ENCODE data around the gene RFTN1.
"Not testable (repeated sequence)": the region's sequence is repeated elsewhere in the genome, so short reads cannot be mapped to it uniquely, and the experiment has no call there.

The RFTN1 gene

GRCh38 chr3:16507578-16508242 lies 5.8 kb downstream of the RFTN1 start:
- no peak for DNase-seq (ENCODE audit: low read depth in 2 of 2)

GRCh38 chr3:16506884-16507577 lies 6.5 kb downstream of the RFTN1 start:
- DNase-seq (ENCODE audit: low read depth in 2 of 2), result no peak

- no peak for DNase-seq (ENCODE audit: low read depth in 2 of 2)
Observed at GRCh38 chr3:16506451-16506850, 7.0 kb downstream of the RFTN1 start.

GRCh38 chr3:16504692-16505091 lies 8.8 kb downstream of the RFTN1 start:
- no peak for DNase-seq (ENCODE audit: low read depth in 2 of 2)

GRCh38 chr3:16504242-16504641 lies 9.3 kb downstream of the RFTN1 start:
- no peak for DNase-seq (ENCODE audit: low read depth in 2 of 2)

- DNase-seq (ENCODE audit: low read depth in 2 of 2), result no peak
Observed at GRCh38 chr3:16503191-16503776, 10.2 kb downstream of the RFTN1 start.

GRCh38 chr3:16502347-16502908 lies 11.1 kb downstream of the RFTN1 start:
- DNase-seq (ENCODE audit: low read depth in 2 of 2), result no peak

- DNase-seq (ENCODE audit: low read depth in 2 of 2), result no peak
Observed at GRCh38 chr3:16501376-16501775, 12.1 kb downstream of the RFTN1 start.

GRCh38 chr3:16500911-16501310 lies 12.6 kb downstream of the RFTN1 start:
- DNase-seq (ENCODE audit: low read depth in 2 of 2), result no peak

GRCh38 chr3:16500093-16500492 lies 13.4 kb downstream of the RFTN1 start:
- no peak for DNase-seq (ENCODE audit: low read depth in 2 of 2)

GRCh38 chr3:16499351-16499750 lies 14.1 kb downstream of the RFTN1 start:
- no peak for DNase-seq (ENCODE audit: low read depth in 2 of 2)

GRCh38 chr3:16498130-16498890 lies 15.2 kb downstream of the RFTN1 start:
- DNase-seq (ENCODE audit: low read depth in 2 of 2), result no peak

- no peak for DNase-seq (ENCODE audit: low read depth in 2 of 2)
Observed at GRCh38 chr3:16496408-16497222, 16.9 kb downstream of the RFTN1 start.

- no peak for DNase-seq (ENCODE audit: low read depth in 2 of 2)
Observed at GRCh38 chr3:16496008-16496407, 17.5 kb downstream of the RFTN1 start.

- DNase-seq (ENCODE audit: low read depth in 2 of 2), result no peak
Observed at GRCh38 chr3:16494814-16495431, 18.6 kb downstream of the RFTN1 start.

- no peak for DNase-seq (ENCODE audit: low read depth in 2 of 2)
Observed at GRCh38 chr3:16494094-16494493, 19.4 kb downstream of the RFTN1 start.

GRCh38 chr3:16490062-16490619 lies 23.4 kb downstream of the RFTN1 start:
- no peak for DNase-seq (ENCODE audit: low read depth in 2 of 2)

- not testable (repeated sequence) for DNase-seq (ENCODE audit: low read depth in 2 of 2)
Observed at GRCh38 chr3:16489326-16490061, 24.0 kb downstream of the RFTN1 start.

- no peak for DNase-seq (ENCODE audit: low read depth in 2 of 2)
Observed at GRCh38 chr3:16488637-16489036, 24.9 kb downstream of the RFTN1 start.
